ENCODE results near the gene CTU1.
"Not testable (repeated sequence)": the region's sequence is repeated elsewhere in the genome, so short reads cannot be mapped to it uniquely, and the experiment has no call there.

Gene CTU1

GRCh38 chr19:51144482-51145045 is 36.4 kb upstream of the CTU1 start:
- Histone ChIP-seq H4K8ac (ENCODE audit: low read depth, low read length) (no peak overlapping the region), H3K4me2 (ENCODE audit: low read length) (no peak overlapping the region), H3K9me3 (ENCODE audit: insufficient read depth, low read depth, low read length) (no peaks in the 10 kb centered on the region)

GRCh38 chr19:51143486-51143885 is 35.3 kb upstream of the CTU1 start:
- Histone ChIP-seq H3K4me3 (ENCODE audit: low read depth, low read length) (no peak overlapping the region), H3K4me1 (ENCODE audit: control insufficient read depth in 1 of 2, insufficient read depth in 2 of 2, low read length in 2 of 2) (peaks cover 0 to 2% of the 10 kb centered on the region in 2 experiments), H3K9ac (ENCODE audit: low read length) (no peak overlapping the region), H3K4ac (ENCODE audit: low read depth, low read length) (no peak overlapping the region), H3K79me1 (ENCODE audit: low read length) (no peaks in the 10 kb centered on the region), H2BK5ac (ENCODE audit: low read depth, low read length, poor library complexity) (no peak overlapping the region), H4K12ac (ENCODE audit: low read depth, low read length) (no peak overlapping the region), H3K36me3 (ENCODE audit: control insufficient read depth in 1 of 2, insufficient read depth in 2 of 2, low read length in 2 of 2) (no peaks in the 10 kb centered on the region), H3K23ac (ENCODE audit: low read length) (no peak overlapping the region), H3K27me3 (ENCODE audit: insufficient read depth, low read length) (no peaks in the 10 kb centered on the region), H3K14ac (ENCODE audit: low read length) (no peak overlapping the region), H3K27ac (ENCODE audit: low read depth, low read length) (no peak overlapping the region), H3K79me2 (ENCODE audit: control insufficient read depth, insufficient read depth, low read length, poor library complexity) (no peaks in the 10 kb centered on the region), H2BK12ac (ENCODE audit: low read length) (no peak overlapping the region), H3K18ac (ENCODE audit: low read length) (no peak overlapping the region), H3K4me2 (ENCODE audit: low read length) (no peak overlapping the region), H3K9me3 (ENCODE audit: insufficient read depth, low read depth, low read length) (no peaks in the 10 kb centered on the region), H2AFZ (ENCODE audit: insufficient read depth, low read length, poor library complexity) (no peak overlapping the region), H4K91ac (ENCODE audit: low read depth, low read length) (no peak overlapping the region), H2BK120ac (ENCODE audit: insufficient read depth, low read length, poor library complexity) (no peak overlapping the region), H4K8ac (ENCODE audit: low read depth, low read length) (no peak overlapping the region), H2AK5ac (ENCODE audit: low read length) (no peak overlapping the region)
- no peak for DNase-seq
- no CpG with 5 or more reads among the region's 5 CpGs for WGBS (ENCODE audit: extremely low coverage, insufficient coverage, insufficient read length)

More at GRCh38 chr19:51144482-51145045, 36.4 kb upstream of the CTU1 start:
- Histone ChIP-seq H4K91ac (ENCODE audit: low read depth, low read length) (no peak overlapping the region), H2BK5ac (ENCODE audit: low read depth, low read length, poor library complexity) (no peak overlapping the region), H3K27ac (ENCODE audit: low read depth, low read length) (no peak overlapping the region), H2AFZ (ENCODE audit: insufficient read depth, low read length, poor library complexity) (no peak overlapping the region), H3K79me2 (ENCODE audit: control insufficient read depth, insufficient read depth, low read length, poor library complexity) (no peaks in the 10 kb centered on the region), H4K12ac (ENCODE audit: low read depth, low read length) (no peak overlapping the region), H3K23ac (ENCODE audit: low read length) (no peak overlapping the region), H3K14ac (ENCODE audit: low read length) (no peak overlapping the region), H3K4ac (ENCODE audit: low read depth, low read length) (no peak overlapping the region), H2BK12ac (ENCODE audit: low read length) (no peak overlapping the region), H3K27me3 (ENCODE audit: insufficient read depth, low read length) (no peaks in the 10 kb centered on the region), H2AK5ac (ENCODE audit: low read length) (no peak overlapping the region), H3K4me1 (ENCODE audit: control insufficient read depth in 1 of 2, insufficient read depth in 2 of 2, low read length in 2 of 2) (peaks cover 0 to 2% of the 10 kb centered on the region in 2 experiments), H2BK120ac (ENCODE audit: insufficient read depth, low read length, poor library complexity) (no peak overlapping the region), H3K36me3 (ENCODE audit: control insufficient read depth in 1 of 2, insufficient read depth in 2 of 2, low read length in 2 of 2) (no peaks in the 10 kb centered on the region), H3K4me3 (ENCODE audit: low read depth, low read length) (no peak overlapping the region), H3K79me1 (ENCODE audit: low read length) (no peaks in the 10 kb centered on the region), H3K9ac (ENCODE audit: low read length) (no peak overlapping the region), H3K18ac (ENCODE audit: low read length) (no peak overlapping the region)
- WGBS (ENCODE audit: extremely low coverage, insufficient coverage, insufficient read length) = no CpG with 5 or more reads among the region's 11 CpGs
- no peak for DNase-seq

- not testable (repeated sequence) for H4K91ac ChIP-seq (ENCODE audit: low read depth, low read length); H3K36me3 ChIP-seq (ENCODE audit: control insufficient read depth in 1 of 2, insufficient read depth in 2 of 2, low read length in 2 of 2); H4K8ac ChIP-seq (ENCODE audit: low read depth, low read length); H3K4me2 ChIP-seq (ENCODE audit: low read length); H3K18ac ChIP-seq (ENCODE audit: low read length); H3K14ac ChIP-seq (ENCODE audit: low read length); H3K4me1 ChIP-seq (ENCODE audit: control insufficient read depth in 1 of 2, insufficient read depth in 2 of 2, low read length in 2 of 2); H2AK5ac ChIP-seq (ENCODE audit: low read length); H2BK12ac ChIP-seq (ENCODE audit: low read length); H4K12ac ChIP-seq (ENCODE audit: low read depth, low read length); H3K79me1 ChIP-seq (ENCODE audit: low read length); H3K23ac ChIP-seq (ENCODE audit: low read length); H3K9me3 ChIP-seq (ENCODE audit: insufficient read depth, low read depth, low read length); H3K9ac ChIP-seq (ENCODE audit: low read length); H3K4me3 ChIP-seq (ENCODE audit: low read depth, low read length); H2AFZ ChIP-seq (ENCODE audit: insufficient read depth, low read length, poor library complexity); H3K4ac ChIP-seq (ENCODE audit: low read depth, low read length); DNase-seq; H2BK5ac ChIP-seq (ENCODE audit: low read depth, low read length, poor library complexity); H3K79me2 ChIP-seq (ENCODE audit: control insufficient read depth, insufficient read depth, low read length, poor library complexity); H3K27ac ChIP-seq (ENCODE audit: low read depth, low read length); H3K27me3 ChIP-seq (ENCODE audit: insufficient read depth, low read length); H2BK120ac ChIP-seq (ENCODE audit: insufficient read depth, low read length, poor library complexity)
- no CpG with 5 or more reads among the region's 15 CpGs for WGBS (ENCODE audit: extremely low coverage, insufficient coverage, insufficient read length)
Observed at GRCh38 chr19:51142809-51143475, 34.7 kb upstream of the CTU1 start.

- Histone ChIP-seq H2BK5ac (ENCODE audit: low read depth, low read length, poor library complexity) (no peak within 1 kb of the TSS), H3K27ac (ENCODE audit: low read depth, low read length) (no peak within 1 kb of the TSS), H3K4ac (ENCODE audit: low read depth, low read length) (no peak within 1 kb of the TSS), H3K9ac (ENCODE audit: low read length) (no peak within 1 kb of the TSS), H3K79me2 (ENCODE audit: control insufficient read depth, insufficient read depth, low read length, poor library complexity) (no peaks in the 10 kb centered on the region), H3K18ac (ENCODE audit: low read length) (no peak within 1 kb of the TSS), H2AFZ (ENCODE audit: insufficient read depth, low read length, poor library complexity) (no peak within 1 kb of the TSS), H3K4me3 (ENCODE audit: low read depth, low read length) (no peak within 1 kb of the TSS), H3K4me1 (ENCODE audit: control insufficient read depth in 1 of 2, insufficient read depth in 2 of 2, low read length in 2 of 2) (peaks cover 0 to 2% of the 10 kb centered on the region in 2 experiments), H3K9me3 (ENCODE audit: insufficient read depth, low read depth, low read length) (peaks cover 4% of the 10 kb centered on the region), H2BK12ac (ENCODE audit: low read length) (no peak within 1 kb of the TSS), H3K4me2 (ENCODE audit: low read length) (no peak within 1 kb of the TSS), H3K36me3 (ENCODE audit: control insufficient read depth in 1 of 2, insufficient read depth in 2 of 2, low read length in 2 of 2) (no peaks in the 10 kb centered on the region), H4K91ac (ENCODE audit: low read depth, low read length) (no peak within 1 kb of the TSS), H3K27me3 (ENCODE audit: insufficient read depth, low read length) (no peaks in the 10 kb centered on the region), H2AK5ac (ENCODE audit: low read length) (no peak within 1 kb of the TSS), H3K23ac (ENCODE audit: low read length) (no peak within 1 kb of the TSS), H4K8ac (ENCODE audit: low read depth, low read length) (no peak within 1 kb of the TSS), H3K14ac (ENCODE audit: low read length) (no peak within 1 kb of the TSS), H2BK120ac (ENCODE audit: insufficient read depth, low read length, poor library complexity) (no peak within 1 kb of the TSS), H4K12ac (ENCODE audit: low read depth, low read length) (no peak within 1 kb of the TSS), H3K79me1 (ENCODE audit: low read length) (no peaks in the 10 kb centered on the region)
- DNase-seq = no peak
- WGBS (ENCODE audit: extremely low coverage, insufficient coverage, insufficient read length) = no CpG with 5 or more reads among the region's 14 CpGs
Observed at GRCh38 chr19:51142119-51142518, 33.9 kb upstream of the CTU1 start, which contains the start of gene SIGLEC7. Gene SIGLEC7, plus strand, starts transcription at chr19:51142301. Its CDS starts 69 bp downstream, at chr19:51142370.
